NCI-H460 (cell line): ENCODE data around the gene LSM12. TPM values are rescaled to one million over a fixed set of nuclear protein-coding genes. Genes with fewer than 3 reads are reported as not detected.
"Not testable (repeated sequence)": the region's sequence is repeated elsewhere in the genome, so short reads cannot be mapped to it uniquely, and the experiment has no call there.

Experiments used
- DNase-seq: peaks from one replicate; pipeline ENCODE4 v3.0.0-alpha.2; 2016; ENCODE audit warnings: low read depth; ENCODE audit errors: extremely low read depth
- polyA plus RNA-seq: library from polyadenylated mRNA; depleted of rRNA; stranded (reverse); fragments of >200 nt; gene quantifications from 2 replicates; pipeline ENCODE4 v1.2.3, GENCODE V29; 2014; cell fraction: nucleus; rRNA removed
- total RNA-seq: library from RNA; depleted of rRNA; stranded (reverse); fragments of >200 nt; shearing (Covaris generic); gene quantifications from 2 replicates; pipeline ENCODE4 v1.2.3, GENCODE V29; 2014; rRNA removed

Gene LSM12
- 74.5 and 76.3 TPM in 2 replicates for total RNA-seq
- polyA plus RNA-seq = 25.9 and 35.2 TPM in 2 replicates

GRCh38 chr17:44066204-44066930 is at the start of gene LSM12:
TSS of gene LSM12 (minus strand) at chr17:44066671. CDS start at chr17:44066587, 84 bp downstream.
- DNase-seq = peak; percentile 87

GRCh38 chr17:44115585-44116415 is 49.3 kb upstream of the LSM12 start:
- peak; percentile 42 for DNase-seq

GRCh38 chr17:44113868-44114840 is 47.7 kb upstream of the LSM12 start:
- no peak for DNase-seq

- no peak for DNase-seq
Measured at GRCh38 chr17:44113382-44113781, 46.9 kb upstream of the LSM12 start.

- DNase-seq = no peak
Measured at GRCh38 chr17:44112284-44113280, 46.1 kb upstream of the LSM12 start.

GRCh38 chr17:44111777-44112176 is 45.3 kb upstream of the LSM12 start:
- DNase-seq = no peak

- peak; percentile 26 for DNase-seq
Measured at GRCh38 chr17:44110823-44111633, 44.6 kb upstream of the LSM12 start.

- DNase-seq = no peak
Measured at GRCh38 chr17:44110011-44110686, 43.7 kb upstream of the LSM12 start.

- DNase-seq = no peak
Measured at GRCh38 chr17:44109312-44109630, 42.8 kb upstream of the LSM12 start.

- DNase-seq = peak; percentile 22
Measured at GRCh38 chr17:44108440-44109311, 42.2 kb upstream of the LSM12 start.

- DNase-seq = no peak
Measured at GRCh38 chr17:44106801-44107200, 40.3 kb upstream of the LSM12 start.

- no peak for DNase-seq
Measured at GRCh38 chr17:44105941-44106340, 39.5 kb upstream of the LSM12 start.

- DNase-seq = no peak
Measured at GRCh38 chr17:44105483-44105882, 39.0 kb upstream of the LSM12 start.

- DNase-seq = no peak
Measured at GRCh38 chr17:44102849-44103622, 36.6 kb upstream of the LSM12 start.

GRCh38 chr17:44101858-44102257 is 35.4 kb upstream of the LSM12 start:
- DNase-seq = not testable (repeated sequence)
